ENCODE data around the gene FGD1.
A peak's percentile ranks its signal among the peaks of the same experiment; 100 is the strongest.

Gene FGD1

DNA sequence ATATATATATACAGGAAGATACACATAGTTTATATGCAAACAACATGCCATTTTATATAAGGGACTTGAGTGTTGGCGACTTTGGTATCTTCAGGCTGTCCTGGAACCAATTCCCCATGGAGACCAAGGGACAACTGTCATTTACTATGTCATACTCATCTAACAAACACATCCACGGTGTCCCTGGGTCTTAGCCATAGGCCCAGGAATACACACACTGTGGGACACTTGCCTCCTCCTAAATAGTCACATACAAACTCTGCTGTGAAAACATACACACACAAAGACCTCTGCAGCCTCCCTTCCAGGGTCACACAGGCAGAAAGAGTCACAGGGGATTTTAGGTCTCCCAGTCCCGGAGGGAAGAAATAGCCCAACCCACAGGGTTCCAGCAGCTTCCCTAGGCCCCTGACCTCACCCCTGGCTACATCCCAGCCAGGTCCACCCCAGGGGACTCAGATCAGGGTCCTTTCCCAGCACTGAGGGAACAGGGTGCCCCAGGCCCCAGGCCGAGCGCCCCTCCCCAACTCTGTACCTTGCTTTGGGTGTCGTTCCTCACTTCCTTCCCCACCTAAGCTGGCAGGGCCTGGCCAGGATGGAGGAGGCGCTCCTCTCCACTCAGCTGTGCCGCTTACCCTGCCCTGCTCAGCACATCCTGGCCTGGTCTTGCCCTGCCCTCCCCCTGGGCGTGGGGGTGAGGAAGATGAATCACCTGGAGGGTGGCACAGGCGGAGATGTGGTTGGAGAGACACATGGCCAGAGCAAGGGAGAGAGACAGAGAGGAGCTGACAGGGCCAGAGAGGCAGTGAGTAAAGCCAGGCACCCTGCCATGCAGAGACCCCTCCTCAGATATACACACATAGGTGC is 21.8 kb downstream of the FGD1 start:
- DNase-seq (ENCODE audit: low read depth in 1 of 2, low spot score in 1 of 2): no peak

DNA sequence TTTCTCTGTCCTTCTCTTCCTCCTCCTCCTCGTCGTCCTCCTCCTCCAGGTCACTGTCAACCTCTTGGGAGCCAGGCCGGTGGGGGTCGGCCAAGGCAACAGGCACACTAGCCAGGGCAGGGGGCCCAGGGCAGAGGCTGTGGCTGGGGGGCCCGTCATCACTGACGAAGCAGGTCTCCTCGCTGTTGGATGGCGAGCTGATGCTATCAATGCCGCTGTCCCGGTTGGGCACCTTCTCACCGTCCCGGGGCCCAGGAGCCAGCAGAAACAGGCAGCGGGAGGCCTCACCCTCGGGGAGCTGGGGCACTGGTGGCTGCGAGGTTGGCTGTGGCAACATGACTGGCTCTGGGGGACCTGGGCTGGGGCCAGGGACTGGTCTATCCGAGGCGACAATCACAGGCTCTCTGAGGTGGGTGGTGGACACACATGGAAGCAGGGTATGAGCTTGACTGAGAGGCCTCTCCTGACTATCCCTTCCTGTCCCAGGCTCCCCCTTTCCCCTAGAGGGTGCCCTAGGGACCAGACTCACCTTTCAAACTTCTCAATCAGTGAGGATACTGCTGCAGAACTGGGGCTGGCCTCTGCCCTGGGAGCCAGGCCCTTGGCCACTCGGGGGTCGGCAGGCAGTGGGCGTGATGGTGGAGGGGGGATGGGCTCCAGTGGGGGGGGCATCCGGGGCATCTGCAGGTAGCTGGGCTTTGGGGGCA is 25.8 kb downstream of the FGD1 start:
- DNase-seq (ENCODE audit: low read depth in 1 of 2, low spot score in 1 of 2): no peak

DNA sequence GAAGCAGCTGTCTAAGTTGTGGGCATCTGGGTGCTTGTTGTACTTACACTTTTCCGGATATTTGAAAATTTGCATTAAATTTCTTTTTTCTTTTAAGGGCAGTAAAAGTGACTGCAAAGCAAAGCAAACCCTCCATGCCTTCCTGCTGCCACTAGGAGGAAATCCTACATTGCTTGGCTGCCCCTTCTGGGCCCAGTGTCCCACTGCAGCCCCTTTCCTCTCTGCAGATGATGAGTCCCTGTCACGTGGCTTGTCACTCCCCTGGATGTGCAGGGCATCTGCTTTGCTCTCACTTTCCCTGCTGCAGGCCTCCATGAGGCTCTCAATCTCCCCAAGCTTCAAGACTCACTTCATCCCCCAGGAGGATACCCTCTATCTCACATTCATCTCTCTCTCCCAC is 43.1 kb downstream of the FGD1 start:
- no peak for DNase-seq (ENCODE audit: low read depth in 1 of 2, low spot score in 1 of 2)

DNA sequence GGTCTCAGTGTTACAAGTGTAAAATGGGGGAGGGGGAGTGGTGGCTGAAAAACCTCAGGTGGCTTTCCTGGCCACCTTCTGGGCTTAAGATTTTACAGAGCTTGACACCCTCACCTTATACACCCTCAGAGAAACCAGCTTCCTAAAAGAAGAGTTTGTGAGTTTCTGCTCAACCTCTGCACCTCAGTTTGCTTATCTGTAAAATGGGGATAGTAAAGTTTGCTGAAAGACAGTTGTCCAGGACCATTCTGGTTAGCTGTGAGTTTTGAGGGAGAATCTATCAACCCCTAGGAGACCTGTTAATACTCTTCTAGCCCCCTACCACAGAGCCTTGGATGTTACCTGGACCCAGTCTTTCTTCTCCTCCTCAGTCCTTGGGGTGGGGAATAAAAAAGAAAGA is 46.1 kb downstream of the FGD1 start:
- no peak for DNase-seq (ENCODE audit: low read depth in 1 of 2, low spot score in 1 of 2)

DNA sequence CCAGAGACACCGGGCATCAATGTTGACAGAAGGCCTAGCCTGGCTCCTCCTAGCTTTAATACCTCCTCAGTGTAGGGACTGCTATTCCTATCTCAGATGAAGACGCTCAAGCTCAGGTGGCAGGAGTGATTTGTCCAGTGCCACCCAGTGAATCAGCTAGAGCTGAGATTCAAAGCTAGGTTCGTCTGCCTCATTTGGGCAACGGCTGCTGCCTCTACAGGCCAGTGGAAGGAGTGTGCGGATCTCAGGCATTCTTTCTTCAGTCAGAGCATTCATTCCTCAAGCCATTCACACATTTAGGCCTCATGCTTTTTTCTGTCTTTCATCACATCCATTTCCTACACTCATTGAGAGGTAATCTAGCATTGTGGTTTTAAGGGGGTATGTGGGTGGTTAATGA is 48.6 kb downstream of the FGD1 start:
- DNase-seq (ENCODE audit: low read depth in 1 of 2, low spot score in 1 of 2): no peak

DNA sequence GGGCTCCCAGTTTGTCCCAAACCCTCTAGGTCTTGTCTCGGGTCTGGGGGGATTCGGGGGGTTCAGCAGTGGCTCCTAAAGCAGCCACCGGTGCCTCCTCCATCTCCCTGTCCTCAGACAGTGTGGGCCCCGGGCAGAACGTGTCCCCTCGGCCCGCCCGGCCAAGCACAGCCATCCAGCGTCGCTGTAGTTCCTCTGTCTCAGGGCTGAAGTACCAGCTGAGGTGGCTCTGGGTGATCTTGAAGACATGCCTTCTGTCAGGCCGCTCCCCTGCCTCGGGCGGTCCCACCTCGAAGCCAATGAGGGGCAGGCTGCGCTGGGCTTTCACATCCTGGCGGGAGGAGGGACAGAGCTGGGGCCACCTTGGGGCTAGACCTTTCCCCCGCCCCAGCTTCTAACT is 50.0 kb downstream of the FGD1 start:
- DNase-seq (ENCODE audit: low read depth in 1 of 2, low spot score in 1 of 2): no peak

DNA sequence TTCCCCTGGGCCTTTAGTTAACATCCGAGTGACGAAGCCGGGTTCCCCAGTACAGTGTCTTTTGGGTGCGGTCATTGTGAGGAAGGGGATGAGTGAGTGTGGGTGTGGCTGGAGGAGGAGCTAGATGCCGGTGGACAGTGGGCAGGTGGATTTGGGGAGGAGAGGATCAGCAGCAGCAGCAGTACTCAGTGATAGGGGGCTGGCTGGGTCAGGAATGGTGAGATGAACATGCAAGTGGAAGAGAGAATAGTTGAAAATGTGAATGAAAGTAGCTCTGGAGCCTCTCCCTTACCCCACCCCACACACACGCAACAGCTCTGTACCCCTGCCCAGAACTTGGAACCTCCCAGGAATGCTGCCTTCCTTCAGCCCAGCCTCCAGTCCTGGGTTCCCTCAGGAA is 51.3 kb downstream of the FGD1 start:
- no peak for DNase-seq (ENCODE audit: low read depth in 1 of 2, low spot score in 1 of 2)

DNA sequence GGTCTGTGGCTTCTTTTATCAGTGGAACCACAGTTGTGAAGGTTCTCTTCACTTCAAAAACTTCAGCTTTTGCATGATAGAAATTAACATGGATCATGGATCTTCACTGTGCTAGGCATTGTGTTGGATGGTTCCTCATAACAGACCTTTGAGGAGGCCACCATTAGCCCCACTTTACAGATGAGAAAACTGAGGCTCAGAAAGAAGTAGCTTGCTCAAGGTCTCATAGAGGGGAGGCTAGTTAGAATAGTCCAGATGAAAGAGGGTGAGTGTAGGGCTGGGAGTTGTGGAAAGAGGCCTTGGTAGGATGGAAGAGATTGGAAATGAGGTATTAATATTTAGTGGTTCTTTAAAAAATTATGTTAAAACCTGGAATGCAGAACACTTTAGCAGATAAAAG is 53.2 kb downstream of the FGD1 start:
- DNase-seq (ENCODE audit: low read depth in 1 of 2, low spot score in 1 of 2): no peak

DNA sequence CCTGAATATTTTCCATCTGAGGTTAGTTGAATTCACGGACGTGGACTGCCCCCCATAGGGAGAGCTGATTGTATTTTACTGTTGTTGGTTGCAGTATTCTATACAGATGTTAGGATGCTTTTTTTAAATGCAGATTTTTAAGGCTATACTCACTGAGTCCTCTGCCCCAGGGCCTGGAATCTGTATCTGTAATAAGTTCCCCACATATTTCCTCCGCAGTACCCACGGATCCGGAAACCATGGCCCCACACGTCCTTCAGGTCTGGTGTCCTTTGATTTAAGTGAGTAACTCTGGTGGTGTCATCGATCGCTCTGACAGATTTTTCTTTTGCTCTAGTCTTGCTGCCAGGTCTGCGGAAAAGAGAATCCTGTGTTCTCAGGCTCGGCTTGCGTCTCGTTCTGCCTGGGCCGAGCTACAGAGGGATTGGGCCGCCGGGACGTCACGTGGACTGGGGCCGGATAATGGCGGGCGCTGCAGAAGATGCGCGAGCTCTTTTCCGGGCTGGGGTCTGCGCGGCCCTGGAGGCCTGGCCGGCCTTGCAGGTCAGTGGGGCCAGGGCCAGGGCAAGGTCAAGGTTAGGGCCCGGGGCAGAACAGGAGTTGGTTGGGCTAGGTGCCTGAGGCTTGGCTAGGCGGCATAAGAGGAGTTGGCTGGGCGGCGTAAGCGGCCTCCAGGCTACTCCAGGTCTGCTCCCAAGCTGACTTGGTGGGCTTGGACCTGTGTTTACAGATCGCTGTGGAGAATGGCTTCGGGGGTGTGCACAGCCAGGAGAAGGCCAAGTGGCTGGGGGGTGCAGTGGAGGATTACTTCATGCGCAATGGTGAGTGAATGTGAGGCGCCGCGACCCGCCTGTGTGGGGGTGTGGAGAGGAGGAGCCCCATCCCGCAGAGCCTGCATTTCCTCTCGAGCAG is 55.8 kb downstream of the FGD1 start, which contains the start of gene TSR2:
TSS of gene TSR2 (plus strand) at position 445 of the 912 bp plus-strand sequence. CDS start at position 463, 18 bp downstream.
- peak; percentile 46 to 59 for DNase-seq (ENCODE audit: low read depth in 1 of 2, low spot score in 1 of 2)

DNA sequence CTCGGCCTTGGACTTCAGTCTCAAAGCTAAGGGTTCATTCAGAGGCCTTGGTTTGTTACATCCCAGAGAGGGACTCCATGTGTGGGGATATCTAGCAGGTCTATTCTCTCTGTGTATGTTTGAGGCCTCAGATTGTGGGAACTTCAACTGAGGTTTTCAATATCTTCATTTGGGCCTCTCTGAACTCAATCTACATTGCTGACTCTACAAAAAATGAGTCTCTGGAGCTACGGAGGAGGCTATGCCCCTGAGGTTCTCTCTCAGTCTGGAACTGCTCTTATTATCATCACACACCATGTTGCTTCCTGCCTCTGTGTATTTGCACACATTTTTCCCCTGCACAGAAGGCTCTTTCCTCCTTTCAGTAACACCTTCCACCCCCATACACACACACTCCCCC is 60.9 kb downstream of the FGD1 start:
- DNase-seq (ENCODE audit: low read depth in 1 of 2, low spot score in 1 of 2): no peak

DNA sequence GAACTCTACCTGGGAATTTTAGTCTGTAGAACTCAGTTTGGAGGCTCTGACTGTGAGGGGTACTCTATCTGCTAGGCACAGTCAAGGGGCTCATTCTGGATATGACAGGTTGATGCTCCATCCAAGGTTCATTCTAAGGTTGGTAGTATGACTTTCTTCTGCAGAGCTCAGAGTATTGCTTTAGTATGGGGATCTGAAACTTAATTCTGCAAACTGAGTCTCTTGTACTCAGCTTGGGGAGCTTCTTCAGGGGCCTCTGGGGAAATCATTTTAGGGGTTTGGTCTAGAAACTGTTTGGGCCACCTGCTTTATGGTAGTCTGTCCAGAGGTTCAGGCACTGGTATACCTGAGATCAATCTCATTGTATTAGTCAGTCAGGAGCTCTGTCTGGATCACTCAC is 65.5 kb downstream of the FGD1 start:
- DNase-seq (ENCODE audit: low read depth in 1 of 2, low spot score in 1 of 2): no peak

DNA sequence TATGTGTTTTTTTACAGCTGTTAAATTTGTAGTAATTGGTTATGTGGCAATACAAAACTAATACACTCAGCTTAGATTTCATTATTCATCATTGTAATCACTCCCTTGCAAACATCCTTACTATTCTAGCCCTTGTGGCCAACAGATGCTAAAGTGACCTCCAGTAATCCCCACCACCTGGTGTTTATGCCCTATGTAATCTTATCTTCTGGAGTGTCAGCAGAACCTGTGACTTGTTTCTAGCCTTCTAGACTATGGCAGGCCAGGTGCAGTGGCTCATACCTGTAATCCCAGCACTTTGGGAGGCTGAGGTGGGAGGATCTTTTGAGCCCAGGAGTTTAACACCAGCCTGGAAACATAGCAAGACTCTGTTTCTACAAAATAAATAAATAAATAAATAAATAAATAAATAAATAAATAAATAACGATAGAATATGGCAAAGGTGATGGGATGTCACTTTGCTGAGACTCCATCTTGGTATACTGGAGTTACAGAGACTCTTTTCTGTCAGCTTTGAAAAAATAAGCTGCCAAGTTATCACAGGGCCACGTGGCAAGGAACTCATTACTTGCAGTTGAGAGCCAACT is 68.1 kb downstream of the FGD1 start:
- no peak for DNase-seq (ENCODE audit: low read depth in 1 of 2, low spot score in 1 of 2)

DNA sequence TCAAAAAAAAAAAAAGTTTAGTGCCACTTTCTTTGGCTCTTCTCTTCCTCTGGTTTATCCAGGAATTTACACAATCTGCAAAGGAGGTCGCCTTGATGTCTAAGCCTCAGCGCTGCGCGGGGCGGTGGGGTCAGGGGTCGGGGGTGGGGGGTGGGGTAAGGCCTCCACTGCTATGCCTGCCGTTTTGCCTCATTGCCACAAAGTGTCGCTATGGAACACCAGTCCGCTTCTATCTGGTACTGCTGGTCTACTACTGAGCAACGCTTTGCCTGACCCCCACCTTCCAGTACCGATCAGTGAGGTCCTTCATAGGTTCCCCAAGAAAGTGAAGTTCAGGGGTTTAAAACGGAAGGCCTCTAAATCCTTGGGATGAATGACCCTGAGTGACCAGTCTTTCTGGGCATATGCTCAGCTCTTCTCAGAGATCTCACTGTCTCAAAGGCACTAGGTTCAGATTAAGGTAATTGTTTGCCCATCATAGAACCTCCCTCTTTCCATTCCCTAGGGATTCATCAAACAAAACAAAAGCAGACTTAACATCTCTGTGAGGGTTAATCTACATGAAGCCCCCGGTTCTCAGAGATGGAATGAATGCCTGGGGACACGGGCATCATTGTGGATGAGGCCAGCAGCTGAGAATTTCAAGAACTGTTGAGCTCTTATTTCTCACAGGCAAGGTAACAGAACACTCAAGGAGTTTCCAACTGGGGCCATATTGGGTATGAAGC is 72.7 kb downstream of the FGD1 start:
- DNase-seq (ENCODE audit: low read depth in 1 of 2, low spot score in 1 of 2): no peak

DNA sequence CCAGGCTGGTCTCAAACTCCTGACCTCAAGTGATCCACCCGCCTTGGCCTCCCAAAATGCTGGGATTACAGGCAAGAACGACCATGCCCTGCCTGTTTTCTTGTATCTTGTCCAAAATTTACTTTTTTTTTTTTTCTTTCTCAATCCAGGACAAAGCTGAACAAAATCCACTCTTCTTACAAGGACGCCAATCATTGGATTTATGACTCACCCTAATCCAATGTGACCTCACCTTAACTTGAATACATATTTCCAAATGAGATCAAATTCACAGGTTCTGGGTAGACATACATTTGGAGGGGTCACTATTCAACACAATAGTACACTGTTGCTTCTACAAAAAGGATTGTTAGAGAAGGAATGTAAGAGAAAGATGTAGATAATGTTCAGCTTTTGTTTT is 73.9 kb downstream of the FGD1 start:
- no peak for DNase-seq (ENCODE audit: low read depth in 1 of 2, low spot score in 1 of 2)

DNA sequence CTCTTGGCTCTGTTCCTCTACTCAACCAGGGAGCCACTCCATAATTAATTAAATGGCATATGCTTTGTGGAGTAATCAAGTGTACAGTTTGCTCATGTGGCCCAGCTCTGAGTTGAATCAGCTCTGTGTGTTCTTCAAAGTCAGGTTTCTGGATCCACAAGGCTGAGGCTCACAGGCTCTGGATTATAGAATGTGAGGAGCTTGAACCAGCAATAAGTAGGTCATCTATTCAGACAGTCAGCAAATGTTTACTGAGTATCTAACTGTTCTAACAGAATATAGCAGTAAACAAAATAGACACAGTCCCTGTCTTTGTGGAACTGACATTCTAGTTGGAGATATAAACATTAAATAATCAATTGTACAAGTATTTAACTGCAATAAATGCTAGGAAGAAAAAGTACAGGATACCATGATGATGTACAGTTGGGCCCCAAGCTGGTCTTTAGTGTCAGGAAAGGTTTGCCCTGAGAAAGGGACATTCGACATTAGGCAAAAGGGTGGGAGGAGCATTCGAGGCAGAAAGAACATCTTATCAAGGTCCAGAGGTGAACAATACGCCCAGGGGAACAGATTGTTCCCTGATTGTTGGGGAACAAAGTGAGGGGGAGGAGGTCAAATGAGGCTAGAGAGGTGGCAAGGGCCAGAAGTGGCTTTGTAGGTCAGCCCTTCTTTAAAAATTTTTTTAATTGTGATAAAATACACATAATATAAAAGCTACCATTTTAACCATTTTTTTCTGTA is 76.3 kb downstream of the FGD1 start:
- DNase-seq (ENCODE audit: low read depth in 1 of 2, low spot score in 1 of 2): no peak

DNA sequence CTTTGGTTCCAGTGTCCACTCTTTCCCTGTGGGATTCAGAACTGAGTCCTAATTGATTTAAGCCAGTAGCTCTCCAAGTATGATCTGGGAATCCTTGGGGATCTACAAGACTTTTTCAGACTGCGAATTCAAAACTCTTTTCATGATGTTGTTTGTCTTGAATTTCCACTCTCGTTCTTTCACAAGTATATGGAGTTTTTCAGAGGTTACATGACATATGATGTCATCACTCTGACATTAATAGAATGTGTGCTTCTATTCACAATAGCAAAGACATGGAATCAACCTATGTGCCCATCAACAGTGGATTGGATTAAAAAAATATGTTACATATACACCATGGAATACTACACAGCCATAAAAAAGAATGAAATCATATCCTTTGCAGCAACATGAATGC is 79.1 kb downstream of the FGD1 start:
- no peak for DNase-seq (ENCODE audit: low read depth in 1 of 2, low spot score in 1 of 2)

DNA sequence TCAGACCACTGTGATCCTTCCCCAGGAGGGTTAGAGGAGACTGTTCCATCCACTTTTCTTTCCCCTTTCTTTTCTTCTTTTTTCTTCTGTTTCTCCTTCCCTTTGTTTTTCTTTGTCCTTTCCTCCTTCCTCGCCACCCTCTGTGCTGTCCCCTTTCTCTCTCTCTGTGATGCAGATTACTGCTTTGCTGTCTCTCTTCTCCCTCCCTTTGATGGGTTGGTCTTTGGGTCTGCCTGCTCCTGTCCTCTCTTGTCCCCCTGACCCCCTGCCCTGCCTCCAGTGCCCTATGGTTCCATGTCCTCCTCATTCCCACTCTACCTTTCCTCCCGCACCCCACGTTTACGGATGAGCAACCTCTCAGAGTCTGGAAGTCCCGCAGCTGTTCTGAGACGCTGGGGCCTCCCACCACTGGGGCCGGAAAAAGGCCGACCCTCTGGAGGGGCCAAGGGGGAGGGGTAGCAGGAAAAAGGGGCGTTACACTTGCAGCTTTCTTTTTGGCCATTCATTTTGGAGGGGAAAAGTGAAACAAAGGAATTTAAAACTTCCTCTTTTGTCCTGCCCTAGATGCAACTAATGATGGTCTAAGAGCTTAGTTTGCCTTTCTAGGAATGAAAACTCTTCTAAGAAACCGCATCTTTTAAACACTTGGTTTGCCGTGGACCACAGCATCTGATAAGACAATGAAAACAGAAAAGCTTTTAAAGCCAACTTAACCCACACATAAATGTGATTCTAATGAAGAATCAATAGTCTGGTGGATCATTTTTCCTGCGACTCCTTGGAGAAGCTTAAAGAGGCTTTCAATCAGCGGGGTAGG is 80.3 kb downstream of the FGD1 start:
- DNase-seq (ENCODE audit: low read depth in 1 of 2, low spot score in 1 of 2): no peak

DNA sequence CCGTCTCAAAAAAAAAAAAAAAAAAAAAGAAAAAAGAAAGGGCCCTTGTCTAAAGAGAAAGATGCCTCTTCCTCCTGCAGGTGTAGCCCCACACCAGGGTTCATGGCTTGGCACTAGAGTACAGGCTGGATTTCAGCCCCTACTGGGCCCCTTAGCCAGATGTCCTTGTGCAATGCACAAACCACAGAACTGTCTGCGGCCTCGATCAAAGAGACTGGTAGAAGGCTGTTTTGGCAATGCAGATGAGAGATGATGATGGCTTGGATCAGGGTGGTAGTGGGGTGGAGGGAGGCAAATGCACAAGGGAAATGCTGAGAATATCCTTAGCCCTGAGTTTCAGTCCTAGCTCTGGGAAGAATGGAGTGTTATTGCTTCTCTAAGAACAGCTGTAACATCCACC is 82.3 kb downstream of the FGD1 start:
- no peak for DNase-seq (ENCODE audit: low read depth in 1 of 2, low spot score in 1 of 2)

DNA sequence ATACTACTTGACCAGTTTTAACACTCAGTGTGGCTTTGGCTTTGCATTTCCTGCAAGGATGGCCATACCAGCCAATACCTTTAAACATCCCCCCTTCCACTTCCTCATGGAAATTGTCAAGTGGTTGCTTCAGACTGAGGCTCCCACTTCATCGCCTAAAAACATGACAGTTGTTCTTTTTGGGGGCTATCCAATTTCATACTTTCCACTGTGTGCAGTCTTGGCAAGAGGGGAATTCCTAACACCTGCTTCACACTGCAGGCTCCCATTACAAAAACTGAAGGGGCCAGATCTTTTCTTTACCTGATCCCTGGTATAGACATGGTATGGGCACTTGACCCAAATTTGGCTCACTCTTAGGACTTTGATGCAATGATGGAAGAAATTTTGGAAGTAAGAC is 84.3 kb downstream of the FGD1 start:
- no peak for DNase-seq (ENCODE audit: low read depth in 1 of 2, low spot score in 1 of 2)

All from stimulated activated CD4-positive, alpha-beta T cell treated with anti-CD3 and anti-CD28 coated beads, Interleukin-15, amount 100 ng/mL, for 1 hour (primary cell).